GM12873 (cell line): Measurements from ENCODE around the gene RNF26.

Source experiments
- TF ChIP-seq, protein P1 (sequence below): IDR thresholded peaks from 2 replicates; pipeline ENCODE4 v1.5.1; 2012; ENCODE audit warnings: low read depth, mild to moderate bottlenecking, moderate library complexity, low read length, control low read depth; ENCODE audit not compliant: insufficient read depth; ENCODE audit errors: missing control alignments

RNF26 gene

GRCh38 chr11:119376197-119376847 is 42.0 kb downstream of the RNF26 start:
- TF ChIP-seq, protein P1, sequence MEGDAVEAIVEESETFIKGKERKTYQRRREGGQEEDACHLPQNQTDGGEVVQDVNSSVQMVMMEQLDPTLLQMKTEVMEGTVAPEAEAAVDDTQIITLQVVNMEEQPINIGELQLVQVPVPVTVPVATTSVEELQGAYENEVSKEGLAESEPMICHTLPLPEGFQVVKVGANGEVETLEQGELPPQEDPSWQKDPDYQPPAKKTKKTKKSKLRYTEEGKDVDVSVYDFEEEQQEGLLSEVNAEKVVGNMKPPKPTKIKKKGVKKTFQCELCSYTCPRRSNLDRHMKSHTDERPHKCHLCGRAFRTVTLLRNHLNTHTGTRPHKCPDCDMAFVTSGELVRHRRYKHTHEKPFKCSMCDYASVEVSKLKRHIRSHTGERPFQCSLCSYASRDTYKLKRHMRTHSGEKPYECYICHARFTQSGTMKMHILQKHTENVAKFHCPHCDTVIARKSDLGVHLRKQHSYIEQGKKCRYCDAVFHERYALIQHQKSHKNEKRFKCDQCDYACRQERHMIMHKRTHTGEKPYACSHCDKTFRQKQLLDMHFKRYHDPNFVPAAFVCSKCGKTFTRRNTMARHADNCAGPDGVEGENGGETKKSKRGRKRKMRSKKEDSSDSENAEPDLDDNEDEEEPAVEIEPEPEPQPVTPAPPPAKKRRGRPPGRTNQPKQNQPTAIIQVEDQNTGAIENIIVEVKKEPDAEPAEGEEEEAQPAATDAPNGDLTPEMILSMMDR, result no peak

DNA sequence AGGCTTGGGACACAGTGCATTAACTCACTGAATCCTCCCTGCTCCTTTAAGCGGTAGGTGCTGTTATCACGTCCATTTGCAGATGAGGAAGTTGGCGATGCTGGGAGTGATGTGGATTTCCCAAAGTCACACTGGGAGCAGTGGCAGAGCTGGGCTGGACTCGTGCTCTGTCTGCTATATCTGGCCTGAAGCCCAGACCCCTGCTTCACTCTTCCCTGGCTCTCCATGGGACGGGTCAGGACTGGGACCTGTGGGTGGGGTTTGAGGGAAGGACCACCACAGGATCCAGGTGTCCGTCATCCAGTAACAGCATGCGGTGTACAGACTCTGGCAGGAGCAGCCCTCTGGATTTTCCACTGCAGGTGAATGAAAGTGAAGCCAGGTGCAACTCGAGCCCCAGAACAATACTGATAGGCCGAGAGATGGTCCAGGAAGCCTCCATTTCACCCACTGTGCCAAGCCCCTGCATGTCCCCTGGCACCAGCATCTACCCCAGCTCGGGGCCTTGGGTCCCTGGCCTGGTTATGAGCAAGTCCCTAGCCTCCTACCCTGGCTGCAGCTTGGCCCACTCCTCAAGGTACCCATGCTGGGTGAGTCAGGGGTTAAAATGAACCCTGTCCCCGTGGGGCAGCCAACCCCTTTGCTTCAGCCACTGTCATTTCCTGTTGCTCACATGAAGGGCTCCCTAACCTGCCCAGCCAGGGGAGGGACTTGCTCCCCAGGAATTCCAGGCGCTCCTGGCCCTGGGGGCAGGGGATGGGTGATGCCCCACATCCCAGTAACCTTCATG is 43.0 kb downstream of the RNF26 start:
- TF ChIP-seq, protein P1, result no peak

DNA sequence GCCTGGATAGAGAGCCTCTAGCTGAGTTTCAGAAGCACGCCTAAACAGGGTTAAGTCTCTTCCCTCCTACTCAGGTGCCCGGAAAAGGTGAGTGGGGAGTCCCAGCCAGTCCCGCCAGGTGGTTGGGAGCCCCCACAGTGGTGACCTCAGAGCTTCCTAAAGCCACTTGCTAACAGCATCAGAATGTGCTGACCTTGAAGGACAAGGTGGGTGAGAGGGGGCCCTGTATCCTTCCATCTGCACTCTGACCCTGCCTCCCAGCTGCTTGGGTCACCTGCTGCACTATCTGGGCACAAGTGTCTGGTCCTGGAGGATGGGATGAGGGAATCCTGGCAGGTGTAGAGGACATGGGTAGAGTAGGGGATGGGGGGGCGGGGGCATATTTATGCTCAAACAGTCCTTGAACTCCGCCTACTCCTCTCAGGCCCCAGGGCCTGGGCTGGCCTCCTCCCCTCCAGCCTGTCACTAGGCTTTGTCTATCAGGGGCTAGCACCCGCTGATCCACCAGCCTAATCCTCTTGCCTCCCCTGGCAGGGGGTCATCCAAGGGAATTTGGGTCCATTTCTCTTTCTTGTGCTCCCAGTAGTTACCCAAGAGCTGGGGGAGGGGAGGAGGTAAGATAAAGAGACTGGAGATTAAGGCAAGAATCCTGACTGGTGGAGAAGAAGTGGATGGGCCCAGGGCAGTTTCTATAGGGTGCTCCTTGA is 43.8 kb downstream of the RNF26 start:
- TF ChIP-seq, protein P1, result no peak

DNA sequence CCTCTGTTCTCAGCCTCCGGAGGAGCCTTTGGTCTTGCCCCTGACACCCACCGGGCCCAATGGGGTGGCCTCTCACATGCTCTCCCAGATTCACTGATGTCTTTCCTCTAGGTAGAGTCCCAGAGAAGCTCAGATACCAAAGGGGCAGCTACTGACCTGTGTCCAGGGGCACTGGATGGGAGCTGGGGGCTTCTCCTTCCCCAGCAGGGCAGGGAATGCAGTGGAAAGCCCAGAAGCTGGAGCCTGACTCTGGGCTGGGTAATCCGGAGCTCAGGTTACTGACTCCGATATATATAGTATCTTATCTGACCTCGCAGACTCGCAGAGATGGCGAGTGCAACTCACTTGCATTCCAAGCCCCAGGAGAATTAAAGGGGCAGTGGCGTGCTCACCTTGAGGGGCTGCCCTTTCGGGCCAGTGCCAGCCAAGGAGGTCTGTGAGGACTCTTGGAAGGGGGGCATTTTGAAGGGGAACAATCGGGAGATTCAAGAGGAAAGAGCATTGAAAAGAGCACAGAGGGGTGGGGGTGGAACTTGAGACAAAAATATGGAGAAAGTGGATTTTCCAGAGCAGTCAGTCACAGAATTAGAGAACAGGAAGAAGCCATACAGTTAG is 44.6 kb downstream of the RNF26 start:
- TF ChIP-seq, protein P1, result no peak

- TF ChIP-seq, protein P1, result no peak
Measured at GRCh38 chr11:119380160-119380826, 46.0 kb downstream of the RNF26 start.

DNA sequence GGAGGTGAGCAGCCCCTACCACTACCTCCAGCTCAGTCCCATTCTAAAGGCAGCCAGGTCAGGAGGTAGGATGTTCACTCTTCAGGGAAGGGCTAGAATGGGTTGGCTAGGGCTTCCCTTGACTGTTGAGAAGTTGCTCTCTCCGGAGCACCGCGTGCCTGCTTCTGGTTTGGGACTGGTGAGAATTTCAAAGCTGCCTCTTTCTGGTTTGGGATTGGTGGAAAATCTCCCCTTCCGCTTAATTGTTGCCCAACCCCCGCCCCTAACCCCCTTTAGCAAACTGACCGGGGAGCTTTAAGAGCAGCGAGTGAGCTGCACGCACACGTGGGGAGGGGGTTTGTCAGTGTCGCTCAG is 46.5 kb downstream of the RNF26 start:
- TF ChIP-seq, protein P1, result no peak
